ENCODE measurements around the gene PAX7.

PAX7 gene

DNA sequence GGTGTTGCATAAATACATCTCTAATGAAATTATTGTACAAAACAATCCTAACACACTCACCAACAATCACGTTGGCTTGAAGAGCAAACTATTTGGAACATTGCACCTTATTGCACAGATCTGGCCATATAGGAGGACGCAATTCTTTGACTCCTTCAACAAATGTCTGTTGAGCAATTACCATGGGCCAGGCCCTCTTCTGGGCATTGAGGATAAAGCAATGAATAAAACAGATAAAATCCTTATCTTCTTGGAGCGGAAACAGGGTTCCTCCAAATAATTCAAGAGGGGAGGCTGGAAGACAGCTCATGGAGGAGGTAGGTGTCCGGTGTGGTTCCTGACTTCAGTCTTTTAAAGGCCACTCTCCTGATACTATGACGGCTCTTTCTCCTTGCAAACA is 43.3 kb downstream of the PAX7 start:
- no peak overlapping the region for H3K4ac ChIP-seq (ENCODE audit: low read depth, low read length)
- no peak overlapping the region for H3K18ac ChIP-seq (ENCODE audit: low read length)
- H2BK120ac ChIP-seq (ENCODE audit: low read depth, low read length), result no peak overlapping the region
- H3K79me1 ChIP-seq (ENCODE audit: low read length), result no peaks in the 10 kb centered on the region
- no peak overlapping the region for H2AK5ac ChIP-seq (ENCODE audit: low read length)
- H3K27ac ChIP-seq (ENCODE audit: low read depth, low read length), result no peak overlapping the region
- H3K56ac ChIP-seq (ENCODE audit: low read length), result no peak overlapping the region
- no peak for DNase-seq
- no peaks in the 10 kb centered on the region for H3K27me3 ChIP-seq (ENCODE audit: insufficient read depth, low read length, poor library complexity)
- H3K4me2 ChIP-seq (ENCODE audit: low read length), result no peak overlapping the region
- H2BK5ac ChIP-seq (ENCODE audit: low read length), result no peak overlapping the region
- H3K23ac ChIP-seq (ENCODE audit: low read length), result no peak overlapping the region
- H3K4me3 ChIP-seq (ENCODE audit: low read length), result no peak overlapping the region
- H3K36me3 ChIP-seq (ENCODE audit: control insufficient read depth, insufficient read depth, low read length), result no peaks in the 10 kb centered on the region
- peaks cover 6% of the 10 kb centered on the region for H3K4me1 ChIP-seq (ENCODE audit: control insufficient read depth, low read depth, low read length)
- no peak overlapping the region for H4K8ac ChIP-seq (ENCODE audit: low read depth, low read length)
- H3K79me2 ChIP-seq (ENCODE audit: control insufficient read depth, insufficient read depth, low read length), result no peaks in the 10 kb centered on the region
- no CpG with 5 or more reads among the region's 5 CpGs for WGBS (ENCODE audit: extremely low coverage, insufficient coverage, low lambda C conversion rate)
- H2BK15ac ChIP-seq (replicated peaks; ENCODE audit: low read depth), result no peak overlapping the region
- no peak overlapping the region for H3K9ac ChIP-seq (ENCODE audit: low read length)
- no peak overlapping the region for H4K5ac ChIP-seq (ENCODE audit: low read length)

DNA sequence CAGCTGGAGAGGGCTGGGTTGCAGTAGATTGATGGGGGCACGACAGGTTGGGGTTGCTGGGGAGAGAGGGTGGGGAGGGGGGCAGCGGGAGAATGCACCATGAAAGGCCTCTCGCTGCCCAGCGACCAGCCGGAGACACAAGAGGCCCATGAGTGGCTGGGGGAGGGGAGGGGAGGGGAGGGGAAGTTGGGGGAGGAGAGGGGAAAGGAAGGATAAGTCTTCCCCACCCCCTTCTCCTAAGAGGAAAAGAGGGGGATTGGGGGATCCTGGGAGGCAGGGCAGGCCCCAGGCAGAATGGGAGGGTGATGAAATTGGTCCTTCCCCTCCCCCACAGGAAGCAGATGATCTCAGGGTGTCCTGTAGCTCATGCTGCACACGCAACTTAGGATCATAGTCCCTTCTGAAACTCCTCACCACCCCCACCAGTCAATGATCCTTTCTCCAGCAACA is 45.7 kb downstream of the PAX7 start:
- Histone ChIP-seq H3K18ac (ENCODE audit: low read length) (no peak overlapping the region), H2BK15ac (replicated peaks; ENCODE audit: low read depth) (no peak overlapping the region), H3K23ac (ENCODE audit: low read length) (no peak overlapping the region), H3K36me3 (ENCODE audit: control insufficient read depth, insufficient read depth, low read length) (no peaks in the 10 kb centered on the region), H3K4me1 (ENCODE audit: control insufficient read depth, low read depth, low read length) (peaks cover 6% of the 10 kb centered on the region), H3K4me2 (ENCODE audit: low read length) (no peak overlapping the region), H3K4ac (ENCODE audit: low read depth, low read length) (no peak overlapping the region), H2BK5ac (ENCODE audit: low read length) (no peak overlapping the region), H3K27ac (ENCODE audit: low read depth, low read length) (no peak overlapping the region), H2BK120ac (ENCODE audit: low read depth, low read length) (no peak overlapping the region), H4K8ac (ENCODE audit: low read depth, low read length) (no peak overlapping the region), H3K56ac (ENCODE audit: low read length) (no peak overlapping the region), H2AK5ac (ENCODE audit: low read length) (no peak overlapping the region), H3K9ac (ENCODE audit: low read length) (no peak overlapping the region), H3K79me1 (ENCODE audit: low read length) (no peaks in the 10 kb centered on the region), H3K79me2 (ENCODE audit: control insufficient read depth, insufficient read depth, low read length) (no peaks in the 10 kb centered on the region), H3K4me3 (ENCODE audit: low read length) (no peak overlapping the region), H4K5ac (ENCODE audit: low read length) (no peak overlapping the region), H3K27me3 (ENCODE audit: insufficient read depth, low read length, poor library complexity) (peaks cover 1% of the 10 kb centered on the region)
- WGBS (ENCODE audit: extremely low coverage, insufficient coverage, low lambda C conversion rate), result no CpG with 5 or more reads among the region's 6 CpGs
- DNase-seq, result peak; percentile 56

DNA sequence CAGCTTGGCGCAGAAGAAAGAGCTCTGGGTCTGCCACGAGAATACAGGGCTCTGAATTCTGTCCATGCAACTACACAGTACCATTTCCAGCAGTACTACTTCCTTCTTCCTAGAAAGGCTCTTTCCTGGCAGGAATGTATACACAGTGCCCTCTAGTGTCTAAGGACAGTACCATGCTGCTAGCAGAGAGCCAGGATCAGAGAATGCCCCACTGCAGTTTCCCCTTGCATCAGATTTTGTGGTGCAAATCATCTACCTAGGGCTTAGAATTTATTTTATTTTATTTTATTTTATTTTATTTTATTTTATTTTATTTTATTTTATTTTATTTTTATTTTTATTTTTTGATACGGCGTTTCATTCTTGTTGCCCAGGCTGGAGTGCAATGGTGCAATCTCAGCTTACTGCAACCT is 50.8 kb downstream of the PAX7 start:
- H3K18ac ChIP-seq (ENCODE audit: low read length), result no peak overlapping the region
- peaks cover 1% of the 10 kb centered on the region for H3K27me3 ChIP-seq (ENCODE audit: insufficient read depth, low read length, poor library complexity)
- DNase-seq, result peak; percentile 77
- no peak overlapping the region for H3K56ac ChIP-seq (ENCODE audit: low read length)
- H3K4me1 ChIP-seq (ENCODE audit: control insufficient read depth, low read depth, low read length), result peaks cover 5% of the 10 kb centered on the region
- H2BK15ac ChIP-seq (replicated peaks; ENCODE audit: low read depth), result no peak overlapping the region
- H3K23ac ChIP-seq (ENCODE audit: low read length), result no peak overlapping the region
- no peak overlapping the region for H4K5ac ChIP-seq (ENCODE audit: low read length)
- H4K8ac ChIP-seq (ENCODE audit: low read depth, low read length), result no peak overlapping the region
- no peak overlapping the region for H2BK120ac ChIP-seq (ENCODE audit: low read depth, low read length)
- WGBS (ENCODE audit: extremely low coverage, insufficient coverage, low lambda C conversion rate), result no CpG with 5 or more reads among the region's 4 CpGs
- no peaks in the 10 kb centered on the region for H3K79me2 ChIP-seq (ENCODE audit: control insufficient read depth, insufficient read depth, low read length)
- H3K36me3 ChIP-seq (ENCODE audit: control insufficient read depth, insufficient read depth, low read length), result no peaks in the 10 kb centered on the region
- no peak overlapping the region for H3K4me3 ChIP-seq (ENCODE audit: low read length)
- no peak overlapping the region for H2AK5ac ChIP-seq (ENCODE audit: low read length)
- no peak overlapping the region for H2BK5ac ChIP-seq (ENCODE audit: low read length)
- no peak overlapping the region for H3K27ac ChIP-seq (ENCODE audit: low read depth, low read length)
- no peak overlapping the region for H3K9ac ChIP-seq (ENCODE audit: low read length)
- H3K4me2 ChIP-seq (ENCODE audit: low read length), result no peak overlapping the region
- H3K4ac ChIP-seq (ENCODE audit: low read depth, low read length), result no peak overlapping the region
- H3K79me1 ChIP-seq (ENCODE audit: low read length), result no peaks in the 10 kb centered on the region

DNA sequence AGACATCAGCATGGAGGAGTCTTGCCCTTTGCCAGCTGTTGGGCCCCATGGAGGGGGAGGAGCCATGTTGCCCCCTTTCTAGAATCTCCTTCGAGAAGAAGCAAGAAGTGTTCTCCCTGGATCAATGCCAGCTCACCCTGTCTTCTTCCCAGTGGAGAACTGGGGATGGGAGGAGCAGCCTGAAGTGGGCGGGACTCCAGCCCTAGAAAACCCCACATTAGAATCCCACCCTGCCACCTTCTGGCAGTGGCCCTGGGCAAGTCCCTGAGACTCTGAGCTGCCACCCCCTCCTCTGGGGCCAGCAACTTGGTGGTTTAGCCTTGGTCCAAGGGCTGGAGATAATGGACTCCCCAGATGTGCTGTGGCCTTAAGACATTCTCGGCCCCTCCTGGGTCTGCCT is 51.7 kb downstream of the PAX7 start:
- Histone ChIP-seq H2BK5ac (ENCODE audit: low read length) (no peak overlapping the region), H3K4ac (ENCODE audit: low read depth, low read length) (no peak overlapping the region), H3K18ac (ENCODE audit: low read length) (no peak overlapping the region), H3K79me1 (ENCODE audit: low read length) (no peaks in the 10 kb centered on the region), H3K23ac (ENCODE audit: low read length) (no peak overlapping the region), H3K4me1 (ENCODE audit: control insufficient read depth, low read depth, low read length) (no peaks in the 10 kb centered on the region), H4K8ac (ENCODE audit: low read depth, low read length) (no peak overlapping the region), H3K4me3 (ENCODE audit: low read length) (no peak overlapping the region), H3K9ac (ENCODE audit: low read length) (no peak overlapping the region), H3K4me2 (ENCODE audit: low read length) (no peak overlapping the region), H3K79me2 (ENCODE audit: control insufficient read depth, insufficient read depth, low read length) (no peaks in the 10 kb centered on the region), H2BK120ac (ENCODE audit: low read depth, low read length) (no peak overlapping the region), H2AK5ac (ENCODE audit: low read length) (no peak overlapping the region), H2BK15ac (replicated peaks; ENCODE audit: low read depth) (no peak overlapping the region), H3K27ac (ENCODE audit: low read depth, low read length) (no peak overlapping the region), H3K36me3 (ENCODE audit: control insufficient read depth, insufficient read depth, low read length) (no peaks in the 10 kb centered on the region), H3K56ac (ENCODE audit: low read length) (no peak overlapping the region), H3K27me3 (ENCODE audit: insufficient read depth, low read length, poor library complexity) (peaks cover 1% of the 10 kb centered on the region), H4K5ac (ENCODE audit: low read length) (no peak overlapping the region)
- no CpG with 5 or more reads among the region's 3 CpGs for WGBS (ENCODE audit: extremely low coverage, insufficient coverage, low lambda C conversion rate)
- peak; percentile 31 for DNase-seq

DNA sequence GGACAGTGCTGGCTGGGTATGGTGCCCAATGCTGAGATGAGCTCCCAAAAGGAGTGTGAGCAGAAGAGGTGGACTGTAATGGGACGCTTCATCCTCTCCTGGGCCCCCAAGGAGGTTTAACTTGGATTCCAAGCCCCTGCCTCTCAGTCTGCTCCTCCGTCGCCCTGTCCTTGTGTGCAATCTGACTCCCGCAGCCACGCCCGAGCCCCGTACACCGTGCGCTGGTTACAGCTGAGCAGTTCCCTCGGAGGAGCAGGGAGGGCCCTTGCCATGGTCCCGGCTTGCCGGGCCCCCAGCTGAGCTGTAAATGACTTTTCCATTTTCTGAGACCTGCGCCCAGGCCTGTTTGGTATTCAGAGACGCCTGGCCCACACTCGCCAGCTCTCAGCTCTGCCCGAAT is 53.7 kb downstream of the PAX7 start:
- no peak overlapping the region for H4K8ac ChIP-seq (ENCODE audit: low read depth, low read length)
- H3K4ac ChIP-seq (ENCODE audit: low read depth, low read length), result no peak overlapping the region
- no peak overlapping the region for H2AK5ac ChIP-seq (ENCODE audit: low read length)
- no peaks in the 10 kb centered on the region for H3K36me3 ChIP-seq (ENCODE audit: control insufficient read depth, insufficient read depth, low read length)
- no peak overlapping the region for H3K56ac ChIP-seq (ENCODE audit: low read length)
- no peak overlapping the region for H3K9ac ChIP-seq (ENCODE audit: low read length)
- no peak overlapping the region for H4K5ac ChIP-seq (ENCODE audit: low read length)
- H3K27ac ChIP-seq (ENCODE audit: low read depth, low read length), result no peak overlapping the region
- H3K27me3 ChIP-seq (ENCODE audit: insufficient read depth, low read length, poor library complexity), result peaks cover 1% of the 10 kb centered on the region
- H3K4me2 ChIP-seq (ENCODE audit: low read length), result no peak overlapping the region
- H3K23ac ChIP-seq (ENCODE audit: low read length), result no peak overlapping the region
- H3K4me3 ChIP-seq (ENCODE audit: low read length), result no peak overlapping the region
- no peaks in the 10 kb centered on the region for H3K79me1 ChIP-seq (ENCODE audit: low read length)
- WGBS (ENCODE audit: extremely low coverage, insufficient coverage, low lambda C conversion rate), result no CpG with 5 or more reads among the region's 16 CpGs
- no peak overlapping the region for H2BK120ac ChIP-seq (ENCODE audit: low read depth, low read length)
- no peaks in the 10 kb centered on the region for H3K4me1 ChIP-seq (ENCODE audit: control insufficient read depth, low read depth, low read length)
- H2BK5ac ChIP-seq (ENCODE audit: low read length), result no peak overlapping the region
- no peak for DNase-seq
- H3K18ac ChIP-seq (ENCODE audit: low read length), result no peak overlapping the region
- H3K79me2 ChIP-seq (ENCODE audit: control insufficient read depth, insufficient read depth, low read length), result no peaks in the 10 kb centered on the region
- H2BK15ac ChIP-seq (replicated peaks; ENCODE audit: low read depth), result no peak overlapping the region

DNA sequence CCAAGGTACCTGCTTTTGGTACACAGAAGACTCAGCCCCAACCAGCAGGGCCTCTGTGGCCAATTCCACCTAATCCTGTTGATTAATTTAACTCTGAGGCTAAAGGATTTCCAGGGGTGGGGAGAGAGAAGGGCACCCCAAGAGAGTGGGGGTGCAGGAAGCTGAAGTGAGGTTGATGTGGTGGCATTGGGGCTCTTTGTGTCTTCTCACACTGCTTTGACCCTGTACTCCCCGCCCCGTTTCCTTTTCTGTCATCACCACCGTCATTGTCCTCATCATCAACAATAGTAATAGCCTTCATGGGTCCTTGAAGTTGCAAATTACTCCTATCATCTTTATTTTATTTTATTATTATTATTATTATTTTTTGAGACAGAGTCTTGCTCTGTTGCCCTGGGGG is 55.9 kb downstream of the PAX7 start:
- Histone ChIP-seq H4K8ac (ENCODE audit: low read depth, low read length) (no peak overlapping the region), H3K4me1 (ENCODE audit: control insufficient read depth, low read depth, low read length) (no peaks in the 10 kb centered on the region), H3K4ac (ENCODE audit: low read depth, low read length) (no peak overlapping the region), H3K79me2 (ENCODE audit: control insufficient read depth, insufficient read depth, low read length) (no peaks in the 10 kb centered on the region), H2BK15ac (replicated peaks; ENCODE audit: low read depth) (no peak overlapping the region), H3K9ac (ENCODE audit: low read length) (no peak overlapping the region), H4K5ac (ENCODE audit: low read length) (no peak overlapping the region), H3K4me2 (ENCODE audit: low read length) (no peak overlapping the region), H3K27me3 (ENCODE audit: insufficient read depth, low read length, poor library complexity) (no peaks in the 10 kb centered on the region), H3K56ac (ENCODE audit: low read length) (no peak overlapping the region), H3K23ac (ENCODE audit: low read length) (no peak overlapping the region), H3K36me3 (ENCODE audit: control insufficient read depth, insufficient read depth, low read length) (no peaks in the 10 kb centered on the region), H3K18ac (ENCODE audit: low read length) (no peak overlapping the region), H2AK5ac (ENCODE audit: low read length) (no peak overlapping the region), H3K27ac (ENCODE audit: low read depth, low read length) (no peak overlapping the region), H2BK120ac (ENCODE audit: low read depth, low read length) (no peak overlapping the region), H3K4me3 (ENCODE audit: low read length) (no peak overlapping the region), H3K79me1 (ENCODE audit: low read length) (no peaks in the 10 kb centered on the region), H2BK5ac (ENCODE audit: low read length) (no peak overlapping the region)
- no CpG with 5 or more reads among the region's 3 CpGs for WGBS (ENCODE audit: extremely low coverage, insufficient coverage, low lambda C conversion rate)
- no peak for DNase-seq
